Endothelial cell of umbilical vein (primary cell): Measurements from ENCODE around the gene PNPO.

ENCODE experiments used
- CTCF ChIP-seq, 2 donors: IDR thresholded peaks; 1 replicate in 1 of 2; 2 replicates in 1 of 2; pipeline ENCODE4 v1.5.1; 2011; ENCODE audit warnings: low read length in 2 of 2, mild to moderate bottlenecking in 2 of 2, moderate library complexity in 2 of 2, control low read depth in 1 of 2, inconsistent platforms in 1 of 2, low read depth in 1 of 2; ENCODE audit not compliant: insufficient read depth in 1 of 2; ENCODE audit errors: extremely low read depth in 1 of 2
- EZH2 ChIP-seq: IDR thresholded peaks from 2 replicates; pipeline ENCODE4 v1.6.1; 2012; ENCODE audit warnings: borderline replicate concordance, low read depth, mild to moderate bottlenecking, moderate library complexity, low read length, inconsistent platforms; ENCODE audit not compliant: severe bottlenecking
- POLR2A ChIP-seq: IDR thresholded peaks from 2 replicates; pipeline ENCODE4 v1.6.1; 2012; ENCODE audit warnings: low read depth, mild to moderate bottlenecking, control low read depth, low read length
- POLR2AphosphoS5 ChIP-seq: IDR thresholded peaks from 2 replicates; pipeline ENCODE4 v1.6.1; 2012; ENCODE audit warnings: low read depth, mild to moderate bottlenecking, control low read depth, low read length, moderate library complexity; ENCODE audit not compliant: insufficient read depth

- TF ChIP-seq EZH2 (no peak), CTCF (IDR thresholded peaks at IDR 0.05; ENCODE audit: extremely low read depth in 1 of 2, insufficient read depth in 1 of 2, low read depth in 1 of 2, low read length in 2 of 2) (no peak), POLR2AphosphoS5 (no peak), POLR2A (no peak)
Measured at GRCh38 chr17:47929218-47930000, 12.0 kb upstream of the PNPO start.
